ENCODE results near the gene CDH26. TPM values are rescaled to one million over a fixed set of nuclear protein-coding genes. Genes with fewer than 3 reads are reported as not detected.

The CDH26 gene
- total and polyA plus RNA-seq, 2 experiments from 2014 or later = 2.0 TPM

DNA sequence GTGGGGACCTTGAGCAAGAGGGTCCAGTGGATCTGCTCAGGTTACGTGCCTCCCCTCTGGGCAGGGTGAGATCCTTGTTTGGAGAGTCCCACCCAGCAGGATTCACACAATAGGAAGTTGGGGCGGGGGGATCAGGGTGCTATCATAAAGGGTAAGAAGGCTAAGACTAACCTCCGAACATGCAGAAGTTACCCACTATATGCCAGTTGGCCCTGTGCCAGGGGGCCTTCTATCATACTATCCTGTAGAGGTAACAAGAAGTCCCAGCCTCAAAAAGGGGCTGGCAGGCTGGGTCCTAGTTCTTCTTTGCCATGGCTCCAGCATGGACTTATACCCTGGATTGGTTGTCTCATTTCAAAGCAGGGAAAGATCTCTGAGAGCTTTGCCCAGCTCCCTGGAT lies 94.1 kb downstream of the CDH26 start:
- ATAC-seq = no peak
- Histone ChIP-seq H3K36me3 (ENCODE audit: insufficient read depth) (no peaks in the 10 kb centered on the region), H3K9me2 (ENCODE audit: insufficient read depth) (no peaks in the 10 kb centered on the region), H3K27me3 (ENCODE audit: insufficient read depth) (no peaks in the 10 kb centered on the region), H3K4me1 (ENCODE audit: insufficient read depth) (no peaks in the 10 kb centered on the region; the same call in 1 of the 2 replicates), H3K4me2 (no peak overlapping the region), H3K79me2 (replicated peaks; ENCODE audit: insufficient read depth) (no peaks in the 10 kb centered on the region), H3K4me3 (no peak overlapping the region), H3K27ac (ENCODE audit: low read depth) (no peak overlapping the region), H4K20me1 (replicated peaks; ENCODE audit: insufficient read depth) (no peaks in the 10 kb centered on the region), H2AFZ (no peak overlapping the region), H3F3A (replicated peaks; ENCODE audit: low read depth) (no peaks in the 10 kb centered on the region)
- no peak overlapping the region for H3K4me3 Mint-ChIP-seq
- TF ChIP-seq STAT1 (IDR thresholded peaks at IDR 0.05; ENCODE audit: unreplicated experiment) (no peak), CREB1 (CRISPR knock-in tag; IDR thresholded peaks at IDR 0.05; ENCODE audit: low read depth) (no peak), ETS1 (IDR thresholded peaks at IDR 0.05) (no peak), ZNF114 (CRISPR knock-in tag; IDR thresholded peaks at IDR 0.05) (no peak), POLR2AphosphoS5 (IDR thresholded peaks at IDR 0.05; ENCODE audit: low read depth) (no peak), ZNF462 (CRISPR knock-in tag; IDR thresholded peaks at IDR 0.05) (no peak), ZNF331 (CRISPR knock-in tag; IDR thresholded peaks at IDR 0.05; ENCODE audit: low read depth) (no peak), CTCF (conservative IDR thresholded peaks at IDR 0.05; ENCODE audit: low read depth in 2 of 2) (no peak), EZH2phosphoT487 (IDR thresholded peaks at IDR 0.05; ENCODE audit: unreplicated experiment) (no peak), NANOG (IDR thresholded peaks at IDR 0.05; ENCODE audit: borderline replicate concordance) (no peak), EZH2 (IDR thresholded peaks at IDR 0.05; ENCODE audit: low read depth, unreplicated experiment) (no peak), JUNB (IDR thresholded peaks at IDR 0.05; ENCODE audit: unreplicated experiment) (no peak)
- TF ChIP-seq, protein P1, sequence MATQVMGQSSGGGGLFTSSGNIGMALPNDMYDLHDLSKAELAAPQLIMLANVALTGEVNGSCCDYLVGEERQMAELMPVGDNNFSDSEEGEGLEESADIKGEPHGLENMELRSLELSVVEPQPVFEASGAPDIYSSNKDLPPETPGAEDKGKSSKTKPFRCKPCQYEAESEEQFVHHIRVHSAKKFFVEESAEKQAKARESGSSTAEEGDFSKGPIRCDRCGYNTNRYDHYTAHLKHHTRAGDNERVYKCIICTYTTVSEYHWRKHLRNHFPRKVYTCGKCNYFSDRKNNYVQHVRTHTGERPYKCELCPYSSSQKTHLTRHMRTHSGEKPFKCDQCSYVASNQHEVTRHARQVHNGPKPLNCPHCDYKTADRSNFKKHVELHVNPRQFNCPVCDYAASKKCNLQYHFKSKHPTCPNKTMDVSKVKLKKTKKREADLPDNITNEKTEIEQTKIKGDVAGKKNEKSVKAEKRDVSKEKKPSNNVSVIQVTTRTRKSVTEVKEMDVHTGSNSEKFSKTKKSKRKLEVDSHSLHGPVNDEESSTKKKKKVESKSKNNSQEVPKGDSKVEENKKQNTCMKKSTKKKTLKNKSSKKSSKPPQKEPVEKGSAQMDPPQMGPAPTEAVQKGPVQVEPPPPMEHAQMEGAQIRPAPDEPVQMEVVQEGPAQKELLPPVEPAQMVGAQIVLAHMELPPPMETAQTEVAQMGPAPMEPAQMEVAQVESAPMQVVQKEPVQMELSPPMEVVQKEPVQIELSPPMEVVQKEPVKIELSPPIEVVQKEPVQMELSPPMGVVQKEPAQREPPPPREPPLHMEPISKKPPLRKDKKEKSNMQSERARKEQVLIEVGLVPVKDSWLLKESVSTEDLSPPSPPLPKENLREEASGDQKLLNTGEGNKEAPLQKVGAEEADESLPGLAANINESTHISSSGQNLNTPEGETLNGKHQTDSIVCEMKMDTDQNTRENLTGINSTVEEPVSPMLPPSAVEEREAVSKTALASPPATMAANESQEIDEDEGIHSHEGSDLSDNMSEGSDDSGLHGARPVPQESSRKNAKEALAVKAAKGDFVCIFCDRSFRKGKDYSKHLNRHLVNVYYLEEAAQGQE (IDR thresholded peaks at IDR 0.05; ENCODE audit: unreplicated experiment) = no peak
- H3K4me1 Mint-ChIP-seq = no peaks in the 10 kb centered on the region
- no peak overlapping the region for H3K27ac Mint-ChIP-seq
- H3K9me3 Mint-ChIP-seq = no peaks in the 10 kb centered on the region; the same call in 2 of the 3 replicates
- H3K36me3 Mint-ChIP-seq (ENCODE audit: low read depth) = no peaks in the 10 kb centered on the region
- H3K27me3 Mint-ChIP-seq (ENCODE audit: insufficient read depth, low read depth, poor library complexity) = peaks cover 8% of the 10 kb centered on the region
- DNase-seq (ENCODE audit: low spot score) = no peak
